ENCODE data around the gene LRRC42. TPM values are rescaled to one million over a fixed set of nuclear protein-coding genes. Genes with fewer than 3 reads are reported as not detected.

Gene LRRC42
- total RNA-seq, 1 donor from 2014 or later: 18.1 TPM

DNA sequence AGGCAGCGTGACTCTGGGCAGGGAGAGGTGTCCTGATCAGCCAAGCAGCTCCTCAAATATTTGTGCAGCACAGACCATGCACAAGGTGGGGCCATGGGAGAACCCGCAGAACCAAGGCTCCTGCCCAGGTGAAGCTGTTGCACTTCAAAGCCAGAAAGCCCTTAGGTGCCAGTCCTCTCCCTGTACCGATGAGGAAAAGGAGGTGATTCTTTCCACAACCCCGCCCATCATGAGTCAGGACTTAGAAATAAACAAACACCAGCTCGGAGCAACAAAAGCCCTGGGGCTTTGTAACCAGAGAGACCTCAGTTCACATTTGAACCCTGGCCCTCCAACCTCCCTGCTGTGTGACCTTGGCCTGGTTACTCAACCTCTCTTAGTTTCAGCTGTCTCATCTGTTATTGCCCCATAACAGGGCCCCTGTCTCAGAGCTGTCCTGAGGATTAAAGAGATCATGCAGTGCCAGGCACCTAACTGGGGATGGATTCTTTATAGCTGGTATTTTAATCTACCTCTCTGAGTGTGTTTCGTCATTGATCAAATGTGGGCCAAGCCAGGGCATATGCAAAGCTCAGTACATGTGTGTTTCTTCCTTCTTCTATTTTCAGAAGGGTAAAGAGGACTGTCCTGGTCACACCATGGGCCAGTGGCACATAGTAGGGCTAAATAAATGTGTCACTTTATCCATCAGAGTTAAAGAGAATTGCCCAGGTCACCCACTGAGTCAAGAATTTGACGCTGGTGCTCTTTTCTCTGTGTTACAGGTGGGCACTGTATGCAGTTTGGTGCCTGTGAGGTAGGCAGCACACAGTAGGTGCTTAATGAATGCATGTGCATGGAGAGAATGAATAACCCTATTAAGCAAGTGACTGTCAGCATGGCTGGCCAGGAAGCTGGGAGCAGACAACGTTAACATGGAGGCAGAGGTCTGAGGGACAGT is 70.5 kb downstream of the LRRC42 start:
- peak overlapping the region; percentile 17 for H3K27ac ChIP-seq
- peak; percentile 80 for ATAC-seq
- no peak overlapping the region for H3K4me3 ChIP-seq
- intact Hi-C loops (cut with DNase I): no loop called here
- TF ChIP-seq, protein P1, sequence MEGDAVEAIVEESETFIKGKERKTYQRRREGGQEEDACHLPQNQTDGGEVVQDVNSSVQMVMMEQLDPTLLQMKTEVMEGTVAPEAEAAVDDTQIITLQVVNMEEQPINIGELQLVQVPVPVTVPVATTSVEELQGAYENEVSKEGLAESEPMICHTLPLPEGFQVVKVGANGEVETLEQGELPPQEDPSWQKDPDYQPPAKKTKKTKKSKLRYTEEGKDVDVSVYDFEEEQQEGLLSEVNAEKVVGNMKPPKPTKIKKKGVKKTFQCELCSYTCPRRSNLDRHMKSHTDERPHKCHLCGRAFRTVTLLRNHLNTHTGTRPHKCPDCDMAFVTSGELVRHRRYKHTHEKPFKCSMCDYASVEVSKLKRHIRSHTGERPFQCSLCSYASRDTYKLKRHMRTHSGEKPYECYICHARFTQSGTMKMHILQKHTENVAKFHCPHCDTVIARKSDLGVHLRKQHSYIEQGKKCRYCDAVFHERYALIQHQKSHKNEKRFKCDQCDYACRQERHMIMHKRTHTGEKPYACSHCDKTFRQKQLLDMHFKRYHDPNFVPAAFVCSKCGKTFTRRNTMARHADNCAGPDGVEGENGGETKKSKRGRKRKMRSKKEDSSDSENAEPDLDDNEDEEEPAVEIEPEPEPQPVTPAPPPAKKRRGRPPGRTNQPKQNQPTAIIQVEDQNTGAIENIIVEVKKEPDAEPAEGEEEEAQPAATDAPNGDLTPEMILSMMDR (IDR thresholded peaks at IDR 0.05): no peak
- DNase-seq: peak; percentile 61
- no peaks in the 10 kb centered on the region for H3K9me3 ChIP-seq
- no peaks in the 10 kb centered on the region for H3K4me1 ChIP-seq
- no peaks in the 10 kb centered on the region for H3K36me3 ChIP-seq
- H3K27me3 ChIP-seq: peaks cover 4% of the 10 kb centered on the region

Other genes starting within 250 kb of the LRRC42 start
- gene GLIS1, start 207.2 kb upstream of the LRRC42 start, total RNA-seq: 0.14 TPM
- 7.7 TPM for gene NDC1, start 108.1 kb upstream of the LRRC42 start, total RNA-seq
- 24.1 TPM for gene YIPF1, start 56.6 kb upstream of the LRRC42 start, total RNA-seq
- not detected for gene DIO1, start 52.2 kb upstream of the LRRC42 start, total RNA-seq
- gene IFT25, start 651 bp upstream of the LRRC42 start, total RNA-seq: 16.8 TPM
- 0.41 TPM for gene LDLRAD1, start 71.8 kb downstream of the LRRC42 start, total RNA-seq
- gene TMEM59, start 106.9 kb downstream of the LRRC42 start, total RNA-seq: 440 TPM
- 4.7 TPM for gene TCEANC2, start 107.3 kb downstream of the LRRC42 start, total RNA-seq
- 0.35 TPM for gene CDCP2, start 206.7 kb downstream of the LRRC42 start, total RNA-seq